ENCODE data around the gene MRPS18C.
"Not testable (repeated sequence)": the region's sequence is repeated elsewhere in the genome, so short reads cannot be mapped to it uniquely, and the experiment has no call there.

The MRPS18C gene

DNA sequence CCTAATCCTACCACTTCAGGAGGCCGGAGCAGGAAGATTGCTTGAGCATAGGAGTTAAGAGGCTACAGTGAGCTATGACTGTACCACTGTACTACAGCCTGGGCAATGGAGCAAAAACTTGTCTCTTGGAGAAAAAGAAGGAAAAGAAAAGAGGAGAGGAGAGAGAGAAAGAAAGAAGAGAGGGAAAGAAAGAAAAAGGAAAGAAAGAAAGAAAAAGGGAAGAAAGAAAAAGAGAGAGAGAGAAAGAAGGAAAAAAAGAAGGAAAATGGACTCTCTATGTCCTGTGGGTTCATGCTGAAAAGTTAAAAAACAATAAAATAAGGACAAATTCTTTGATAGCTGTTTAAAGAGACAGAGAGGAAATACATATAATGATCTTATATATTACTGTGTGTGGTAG lies 42.3 kb downstream of the MRPS18C start:
- H3K4me3 ChIP-seq (ENCODE audit: low read depth, low read length) = no peak overlapping the region
- no peak for TF ChIP-seq CTCF (IDR thresholded peaks at IDR 0.05; ENCODE audit: borderline replicate concordance, insufficient read depth, low read depth, low read length)

DNA sequence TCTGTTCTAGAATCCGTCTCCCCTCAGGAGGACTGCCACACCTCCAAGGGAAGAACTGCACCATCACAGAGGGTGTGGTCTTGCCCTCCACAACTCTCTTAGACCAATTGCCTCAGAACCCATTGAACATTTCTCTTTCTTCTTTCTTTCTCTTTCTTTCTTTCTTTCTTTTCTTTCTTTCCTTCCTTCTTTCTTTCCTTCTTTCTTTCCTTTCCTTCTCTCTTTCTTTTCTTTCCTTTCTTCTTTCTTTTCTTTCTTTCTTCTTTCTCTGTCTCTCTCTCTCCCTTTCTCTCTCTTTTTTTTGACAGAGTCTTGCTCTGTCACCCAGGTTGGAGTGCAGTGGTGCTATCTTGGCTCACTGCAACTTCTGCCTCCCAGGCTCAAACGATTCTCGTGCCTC lies 45.8 kb downstream of the MRPS18C start:
- H3K4me3 ChIP-seq (ENCODE audit: low read depth, low read length) = not testable (repeated sequence)

DNA sequence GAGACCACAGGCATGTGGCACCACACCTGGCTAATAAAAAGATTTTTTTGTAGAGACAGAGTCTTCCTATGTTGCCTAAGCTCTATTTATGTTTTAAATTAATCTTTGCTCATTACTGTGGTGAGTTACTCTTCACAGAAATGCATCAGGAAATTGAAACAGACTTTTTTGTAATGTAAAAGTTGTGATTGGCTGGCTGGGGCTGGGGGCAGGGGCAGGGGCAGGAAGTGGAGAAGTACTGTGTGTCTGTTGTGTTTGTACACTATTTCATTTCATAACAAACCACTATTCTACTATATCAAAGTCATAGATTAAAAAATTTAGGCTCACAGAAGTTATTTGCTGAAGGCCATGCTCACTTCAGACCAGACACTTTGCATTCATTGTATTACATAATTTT lies 48.1 kb downstream of the MRPS18C start:
- no peak overlapping the region for H3K4me3 ChIP-seq (ENCODE audit: low read depth, low read length)
- TF ChIP-seq CTCF (IDR thresholded peaks at IDR 0.05; ENCODE audit: borderline replicate concordance, insufficient read depth, low read depth, low read length) = no peak

GRCh38 chr4:83504503-83504902 lies 48.6 kb downstream of the MRPS18C start:
- TF ChIP-seq CTCF (IDR thresholded peaks at IDR 0.05; ENCODE audit: borderline replicate concordance, insufficient read depth, low read depth, low read length) = no peak
- no peak overlapping the region for H3K4me3 ChIP-seq (ENCODE audit: low read depth, low read length)

GRCh38 chr4:83504996-83505395 lies 49.1 kb downstream of the MRPS18C start:
- H3K4me3 ChIP-seq (ENCODE audit: low read depth, low read length) = no peak overlapping the region
- TF ChIP-seq CTCF (IDR thresholded peaks at IDR 0.05; ENCODE audit: borderline replicate concordance, insufficient read depth, low read depth, low read length) = no peak

GRCh38 chr4:83509156-83509585 lies 53.3 kb downstream of the MRPS18C start:
- H3K4me3 ChIP-seq (ENCODE audit: low read depth, low read length) = not testable (repeated sequence)
- peak; percentile 64 for TF ChIP-seq CTCF (IDR thresholded peaks at IDR 0.05; ENCODE audit: borderline replicate concordance, insufficient read depth, low read depth, low read length)

GRCh38 chr4:83510442-83510841 lies 54.6 kb downstream of the MRPS18C start:
- no peak overlapping the region for H3K4me3 ChIP-seq (ENCODE audit: low read depth, low read length)
- no peak for TF ChIP-seq CTCF (IDR thresholded peaks at IDR 0.05; ENCODE audit: borderline replicate concordance, insufficient read depth, low read depth, low read length)
